ENCODE measurements around the gene FLNC.

Gene FLNC

GRCh38 chr7:128831178-128831993, 1.2 kb downstream of the FLNC start:
- peak overlapping the region in 1 of 2 donors; percentile 48 for H3K4me3 ChIP-seq (ENCODE audit: low read depth in 1 of 2, low read length in 2 of 2)
- peaks cover 24 to 32% of the 10 kb centered on the region in 2 donors for H3K27me3 ChIP-seq (ENCODE audit: control insufficient read depth in 1 of 2, insufficient read depth in 2 of 2, low read length in 2 of 2)
- peak overlapping the region; percentile 41 for H3K27ac ChIP-seq (ENCODE audit: low read depth, low read length)
- no peaks in the 10 kb centered on the region for H3K9me3 ChIP-seq (ENCODE audit: control insufficient read depth in 1 of 2, low read length in 2 of 2)
- peaks cover 0 to 16% of the 10 kb centered on the region in 2 donors for H3K4me1 ChIP-seq (ENCODE audit: control insufficient read depth in 1 of 2, insufficient read depth in 2 of 2, low read length in 2 of 2)
- no peaks in the 10 kb centered on the region for H3K36me3 ChIP-seq (ENCODE audit: control insufficient read depth in 1 of 2, insufficient read depth in 2 of 2, low read length in 2 of 2)
- no peak overlapping the region for H3K9ac ChIP-seq (ENCODE audit: low read depth in 1 of 2, low read length in 2 of 2)

- Histone ChIP-seq H3K9me3 (ENCODE audit: control insufficient read depth in 1 of 2, low read length in 2 of 2) (no peaks in the 10 kb centered on the region), H3K4me3 (ENCODE audit: low read depth in 1 of 2, low read length in 2 of 2) (peak overlapping the region in 1 of 2 donors; percentile 15), H3K36me3 (ENCODE audit: control insufficient read depth in 1 of 2, insufficient read depth in 2 of 2, low read length in 2 of 2) (no peaks in the 10 kb centered on the region), H3K27me3 (ENCODE audit: control insufficient read depth in 1 of 2, insufficient read depth in 2 of 2, low read length in 2 of 2) (peaks cover 24 to 32% of the 10 kb centered on the region in 2 donors), H3K9ac (ENCODE audit: low read depth in 1 of 2, low read length in 2 of 2) (no peak overlapping the region), H3K4me1 (ENCODE audit: control insufficient read depth in 1 of 2, insufficient read depth in 2 of 2, low read length in 2 of 2) (peaks cover 0 to 16% of the 10 kb centered on the region in 2 donors), H3K27ac (ENCODE audit: low read depth, low read length) (peak overlapping the region; percentile 41)
Measured at GRCh38 chr7:128831994-128832879, 2.0 kb downstream of the FLNC start.

GRCh38 chr7:128832880-128833147, 2.6 kb downstream of the FLNC start:
- no peaks in the 10 kb centered on the region for H3K36me3 ChIP-seq (ENCODE audit: control insufficient read depth in 1 of 2, insufficient read depth in 2 of 2, low read length in 2 of 2)
- H3K27me3 ChIP-seq (ENCODE audit: control insufficient read depth in 1 of 2, insufficient read depth in 2 of 2, low read length in 2 of 2): peaks cover 24 to 32% of the 10 kb centered on the region in 2 donors
- H3K27ac ChIP-seq (ENCODE audit: low read depth, low read length): peak overlapping the region; percentile 32
- H3K4me3 ChIP-seq (ENCODE audit: low read depth in 1 of 2, low read length in 2 of 2): peak overlapping the region in 1 of 2 donors; percentile 15
- no peak overlapping the region for H3K9ac ChIP-seq (ENCODE audit: low read depth in 1 of 2, low read length in 2 of 2)
- H3K9me3 ChIP-seq (ENCODE audit: control insufficient read depth in 1 of 2, low read length in 2 of 2): no peaks in the 10 kb centered on the region
- peaks cover 0 to 16% of the 10 kb centered on the region in 2 donors for H3K4me1 ChIP-seq (ENCODE audit: control insufficient read depth in 1 of 2, insufficient read depth in 2 of 2, low read length in 2 of 2)

- Histone ChIP-seq H3K27ac (ENCODE audit: low read depth, low read length) (no peak overlapping the region), H3K9me3 (ENCODE audit: control insufficient read depth in 1 of 2, low read length in 2 of 2) (no peaks in the 10 kb centered on the region), H3K4me3 (ENCODE audit: low read depth in 1 of 2, low read length in 2 of 2) (no peak overlapping the region), H3K4me1 (ENCODE audit: control insufficient read depth in 1 of 2, insufficient read depth in 2 of 2, low read length in 2 of 2) (peaks cover 0 to 16% of the 10 kb centered on the region in 2 donors), H3K9ac (ENCODE audit: low read depth in 1 of 2, low read length in 2 of 2) (no peak overlapping the region), H3K27me3 (ENCODE audit: control insufficient read depth in 1 of 2, insufficient read depth in 2 of 2, low read length in 2 of 2) (peaks cover 24 to 32% of the 10 kb centered on the region in 2 donors), H3K36me3 (ENCODE audit: control insufficient read depth in 1 of 2, insufficient read depth in 2 of 2, low read length in 2 of 2) (no peaks in the 10 kb centered on the region)
Measured at GRCh38 chr7:128833148-128833945, 3.1 kb downstream of the FLNC start.

- Histone ChIP-seq H3K4me3 (ENCODE audit: low read depth in 1 of 2, low read length in 2 of 2) (no peak overlapping the region), H3K4me1 (ENCODE audit: control insufficient read depth in 1 of 2, insufficient read depth in 2 of 2, low read length in 2 of 2) (peaks cover 0 to 16% of the 10 kb centered on the region in 2 donors), H3K27me3 (ENCODE audit: control insufficient read depth in 1 of 2, insufficient read depth in 2 of 2, low read length in 2 of 2) (peaks cover 24 to 32% of the 10 kb centered on the region in 2 donors), H3K27ac (ENCODE audit: low read depth, low read length) (no peak overlapping the region), H3K9ac (ENCODE audit: low read depth in 1 of 2, low read length in 2 of 2) (no peak overlapping the region), H3K36me3 (ENCODE audit: control insufficient read depth in 1 of 2, insufficient read depth in 2 of 2, low read length in 2 of 2) (no peaks in the 10 kb centered on the region), H3K9me3 (ENCODE audit: control insufficient read depth in 1 of 2, low read length in 2 of 2) (no peaks in the 10 kb centered on the region)
Measured at GRCh38 chr7:128833946-128834325, 3.7 kb downstream of the FLNC start.

GRCh38 chr7:128835231-128835751, 5.1 kb downstream of the FLNC start:
- Histone ChIP-seq H3K9ac (ENCODE audit: low read depth in 1 of 2, low read length in 2 of 2) (no peak overlapping the region), H3K9me3 (ENCODE audit: control insufficient read depth in 1 of 2, low read length in 2 of 2) (no peaks in the 10 kb centered on the region), H3K27me3 (ENCODE audit: control insufficient read depth in 1 of 2, insufficient read depth in 2 of 2, low read length in 2 of 2) (peaks cover 18 to 24% of the 10 kb centered on the region in 2 donors), H3K27ac (ENCODE audit: low read depth, low read length) (no peak overlapping the region), H3K4me3 (ENCODE audit: low read depth in 1 of 2, low read length in 2 of 2) (no peak overlapping the region), H3K36me3 (ENCODE audit: control insufficient read depth in 1 of 2, insufficient read depth in 2 of 2, low read length in 2 of 2) (no peaks in the 10 kb centered on the region), H3K4me1 (ENCODE audit: control insufficient read depth in 1 of 2, insufficient read depth in 2 of 2, low read length in 2 of 2) (peaks cover 0 to 11% of the 10 kb centered on the region in 2 donors)

GRCh38 chr7:128835790-128836641, 5.8 kb downstream of the FLNC start:
- Histone ChIP-seq H3K4me3 (ENCODE audit: low read depth in 1 of 2, low read length in 2 of 2) (no peak overlapping the region), H3K4me1 (ENCODE audit: control insufficient read depth in 1 of 2, insufficient read depth in 2 of 2, low read length in 2 of 2) (peaks cover 0 to 6% of the 10 kb centered on the region in 2 donors), H3K9me3 (ENCODE audit: control insufficient read depth in 1 of 2, low read length in 2 of 2) (no peaks in the 10 kb centered on the region), H3K27me3 (ENCODE audit: control insufficient read depth in 1 of 2, insufficient read depth in 2 of 2, low read length in 2 of 2) (peaks cover 13 to 19% of the 10 kb centered on the region in 2 donors), H3K9ac (ENCODE audit: low read depth in 1 of 2, low read length in 2 of 2) (no peak overlapping the region), H3K36me3 (ENCODE audit: control insufficient read depth in 1 of 2, insufficient read depth in 2 of 2, low read length in 2 of 2) (no peaks in the 10 kb centered on the region), H3K27ac (ENCODE audit: low read depth, low read length) (no peak overlapping the region)

- Histone ChIP-seq H3K4me1 (ENCODE audit: control insufficient read depth in 1 of 2, insufficient read depth in 2 of 2, low read length in 2 of 2) (peaks cover 0 to 6% of the 10 kb centered on the region in 2 donors), H3K36me3 (ENCODE audit: control insufficient read depth in 1 of 2, insufficient read depth in 2 of 2, low read length in 2 of 2) (no peaks in the 10 kb centered on the region), H3K9ac (ENCODE audit: low read depth in 1 of 2, low read length in 2 of 2) (no peak overlapping the region), H3K27me3 (ENCODE audit: control insufficient read depth in 1 of 2, insufficient read depth in 2 of 2, low read length in 2 of 2) (peaks cover 6 to 10% of the 10 kb centered on the region in 2 donors), H3K9me3 (ENCODE audit: control insufficient read depth in 1 of 2, low read length in 2 of 2) (no peaks in the 10 kb centered on the region), H3K4me3 (ENCODE audit: low read depth in 1 of 2, low read length in 2 of 2) (no peak overlapping the region), H3K27ac (ENCODE audit: low read depth, low read length) (no peak overlapping the region)
Measured at GRCh38 chr7:128836729-128837348, 6.6 kb downstream of the FLNC start.

- Histone ChIP-seq H3K9me3 (ENCODE audit: control insufficient read depth in 1 of 2, low read length in 2 of 2) (no peaks in the 10 kb centered on the region), H3K4me1 (ENCODE audit: control insufficient read depth in 1 of 2, insufficient read depth in 2 of 2, low read length in 2 of 2) (peaks cover 0 to 4% of the 10 kb centered on the region in 2 donors), H3K27me3 (ENCODE audit: control insufficient read depth in 1 of 2, insufficient read depth in 2 of 2, low read length in 2 of 2) (peaks cover 4 to 7% of the 10 kb centered on the region in 2 donors), H3K9ac (ENCODE audit: low read depth in 1 of 2, low read length in 2 of 2) (no peak overlapping the region), H3K27ac (ENCODE audit: low read depth, low read length) (no peak overlapping the region), H3K4me3 (ENCODE audit: low read depth in 1 of 2, low read length in 2 of 2) (no peak overlapping the region), H3K36me3 (ENCODE audit: control insufficient read depth in 1 of 2, insufficient read depth in 2 of 2, low read length in 2 of 2) (no peaks in the 10 kb centered on the region)
Measured at GRCh38 chr7:128837521-128837921, 7.3 kb downstream of the FLNC start.

All from duodenal mucosa (tissue), 2 donors.